NCI-H1436 treated with DMSO at 0.1 percent for 48 hours (cell line): Measurements from ENCODE around the gene GNG13.
"Not testable (repeated sequence)": the region's sequence is repeated elsewhere in the genome, so short reads cannot be mapped to it uniquely, and the experiment has no call there.

ENCODE experiments used
- DNase-seq: peaks from one replicate; lab custom pipeline; 2025; lab: John Stamatoyannopoulos, UW

GNG13 gene

DNA sequence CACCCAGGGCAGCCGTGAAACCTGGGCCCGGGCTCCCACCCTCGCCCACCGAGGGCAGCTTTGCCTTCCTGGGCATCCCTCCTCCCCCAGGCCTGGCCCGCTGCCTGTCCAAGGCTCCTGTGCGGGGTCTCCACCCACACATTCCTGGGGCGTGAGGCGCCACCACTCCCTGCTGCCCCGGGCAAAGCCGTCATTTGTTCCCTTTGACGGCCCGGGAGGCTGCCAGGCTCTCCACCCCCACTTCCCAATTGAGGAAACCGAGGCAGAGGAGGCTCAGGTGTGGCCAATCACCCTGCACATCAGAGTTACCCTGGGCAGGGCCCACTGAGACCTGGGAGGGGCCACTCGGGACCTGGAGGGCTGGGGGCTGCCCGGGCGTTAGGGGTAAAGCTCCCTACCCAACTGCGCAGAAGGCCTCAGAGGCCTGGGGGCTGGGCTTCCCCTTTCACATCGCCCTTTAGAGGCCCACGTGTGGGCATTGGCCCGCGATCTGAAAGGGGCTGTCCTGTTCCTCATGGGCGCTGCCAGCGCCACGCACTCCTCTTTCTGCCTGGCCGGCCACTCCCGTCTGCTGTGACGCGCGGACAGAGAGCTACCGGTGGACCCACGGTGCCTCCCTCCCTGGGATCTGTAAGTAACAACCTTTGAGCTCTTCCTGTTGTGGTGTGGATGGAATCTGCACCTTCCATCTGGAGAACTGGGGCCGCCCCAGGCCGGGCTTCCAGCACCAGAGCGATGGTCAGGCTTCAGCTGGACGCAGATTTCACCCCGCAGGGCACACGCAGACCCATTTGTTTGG, 39.8 kb downstream of the GNG13 start, which contains the start of gene MSLN:
Gene MSLN (plus strand): TSS at position 190 of the 799 bp plus-strand sequence. CDS start 1,947 bp downstream, outside the sequence.
- no peak for DNase-seq

DNA sequence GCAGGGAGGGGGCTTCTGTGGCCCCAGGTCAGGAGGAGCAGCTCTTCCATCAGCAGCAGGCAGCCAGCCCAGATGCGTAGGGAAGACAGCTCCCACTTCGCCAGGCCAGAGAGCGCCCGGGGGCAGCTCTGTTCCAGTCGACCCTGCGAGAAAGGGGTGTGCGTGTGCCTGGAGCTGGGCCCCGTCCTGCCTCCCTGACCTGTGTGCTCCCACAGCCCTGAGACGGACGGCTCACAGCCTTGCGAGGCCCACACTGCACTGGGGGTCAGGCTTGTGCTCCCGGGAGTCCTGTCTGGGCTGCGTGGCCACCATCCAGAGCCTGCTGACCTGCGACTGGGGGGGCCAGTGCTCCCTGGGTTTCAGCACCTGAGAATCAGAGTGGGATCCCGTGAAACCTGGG, 40.5 kb downstream of the GNG13 start:
- DNase-seq, result no peak

DNA sequence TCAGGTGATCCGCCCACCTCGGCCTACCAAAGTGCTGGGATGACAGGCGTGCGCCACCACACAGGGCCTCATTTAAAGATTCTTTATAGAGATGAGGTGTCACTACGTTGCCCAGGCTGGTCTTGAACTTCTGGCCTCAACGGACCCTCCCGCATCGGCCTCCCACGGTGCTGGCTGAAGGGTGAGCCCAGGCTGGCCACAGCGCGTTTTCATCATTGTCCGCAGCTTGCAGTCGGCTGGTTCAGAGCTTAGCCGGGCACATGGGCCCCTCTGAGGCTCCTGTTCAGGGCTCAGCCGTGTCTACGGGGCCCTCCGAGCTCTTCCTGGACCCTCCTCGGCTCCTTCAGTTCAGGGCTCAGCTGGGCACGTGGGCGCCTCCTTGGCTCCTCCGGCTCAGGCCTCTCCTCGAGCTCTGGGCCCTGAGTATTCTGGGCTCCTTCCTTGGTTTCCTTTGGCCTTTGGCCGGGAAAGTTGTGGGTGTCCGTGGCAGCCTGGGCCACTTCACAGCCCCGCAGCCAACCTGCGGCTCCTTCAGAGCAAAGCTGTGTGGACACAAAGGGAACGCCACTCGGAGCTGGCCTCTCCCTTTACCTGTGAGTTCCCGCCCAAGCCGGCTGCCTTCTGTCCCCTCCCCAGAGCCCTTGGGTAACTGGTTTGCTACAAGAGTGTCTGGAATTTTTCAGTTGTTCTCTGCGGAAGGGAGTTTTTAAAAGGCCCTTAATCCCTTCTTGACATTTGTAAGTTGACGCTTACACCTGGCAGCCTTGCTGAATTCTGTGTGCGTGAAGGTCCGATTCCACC, 41.2 kb downstream of the GNG13 start:
- DNase-seq, result no peak

DNA sequence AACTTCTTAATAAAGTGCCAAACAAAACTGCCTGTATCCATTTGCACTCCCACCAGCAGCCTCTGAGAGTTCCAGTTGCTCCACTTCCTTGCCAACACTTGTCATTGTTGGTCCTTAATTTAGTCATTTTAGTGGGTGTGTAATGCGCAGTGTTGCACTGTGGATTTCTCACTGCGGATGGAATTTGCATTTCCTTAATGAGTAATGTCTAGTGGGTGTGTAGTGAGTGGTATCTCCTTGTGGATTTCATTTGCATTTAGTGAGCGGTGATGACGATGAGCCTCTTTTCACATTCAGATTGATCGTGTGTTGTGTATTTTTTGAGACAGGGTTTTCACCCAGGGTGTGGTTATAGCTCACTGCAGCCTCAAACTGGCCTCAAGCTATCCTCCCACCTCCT, 44.1 kb downstream of the GNG13 start:
- DNase-seq, result no peak

DNA sequence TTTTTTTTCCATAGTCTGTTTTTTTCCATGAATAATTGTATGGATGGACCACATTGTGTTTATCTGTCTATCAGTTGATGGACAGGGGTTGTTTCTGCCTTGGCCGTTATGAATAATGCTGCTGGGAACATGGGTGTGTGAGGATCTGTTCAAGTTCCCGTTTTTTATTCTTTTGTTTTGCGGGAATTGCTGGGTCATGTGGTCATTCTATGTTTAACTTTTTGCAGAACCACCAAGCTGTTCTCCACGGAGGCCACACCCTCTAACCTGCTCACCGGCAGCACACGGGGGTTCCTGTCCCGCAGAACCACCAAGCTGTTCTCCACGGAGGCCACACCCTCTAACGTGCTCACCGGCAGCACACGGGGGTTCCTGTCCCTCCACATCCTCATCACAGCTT, 45.9 kb downstream of the GNG13 start:
- no peak for DNase-seq

DNA sequence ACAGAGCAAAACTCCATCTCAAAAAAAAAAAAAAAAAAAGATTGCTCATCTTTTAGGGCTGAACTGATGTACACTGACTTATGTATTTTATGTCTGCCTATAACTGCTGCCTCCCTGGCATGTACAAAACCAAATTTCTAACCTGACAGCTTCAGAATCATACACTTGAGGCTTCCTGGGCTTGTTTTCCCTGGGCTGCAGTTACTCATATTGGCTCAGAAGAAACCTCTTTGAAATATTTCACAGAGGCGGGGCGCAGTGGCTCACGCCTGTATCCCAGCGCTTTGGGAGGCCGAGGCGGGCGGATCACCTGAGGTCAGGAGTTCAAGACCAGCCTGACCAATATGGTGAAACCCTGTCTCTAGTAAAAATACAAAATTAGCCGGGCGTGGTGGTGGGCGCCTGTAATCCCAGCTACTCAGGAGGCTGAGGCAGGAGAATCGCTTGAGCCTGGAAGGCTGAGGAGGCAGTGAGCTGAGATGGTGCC, 46.4 kb downstream of the GNG13 start:
- not testable (repeated sequence) for DNase-seq

DNA sequence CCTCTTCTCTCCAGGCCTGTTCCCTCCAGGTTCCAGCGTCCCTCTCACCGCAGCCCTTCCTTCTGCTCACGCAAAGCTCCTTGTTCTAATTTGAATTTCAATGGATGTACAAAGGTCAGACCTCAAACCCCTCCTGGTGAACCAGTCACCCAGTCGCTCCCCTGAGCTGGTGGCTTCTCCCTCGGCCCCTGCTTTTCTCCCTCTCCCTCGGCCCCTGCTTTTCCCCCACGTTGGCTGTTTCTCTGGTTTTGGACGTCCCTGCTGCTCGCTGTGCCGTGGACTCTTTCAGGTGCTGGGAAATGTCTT, 48.6 kb downstream of the GNG13 start:
- DNase-seq, result no peak

DNA sequence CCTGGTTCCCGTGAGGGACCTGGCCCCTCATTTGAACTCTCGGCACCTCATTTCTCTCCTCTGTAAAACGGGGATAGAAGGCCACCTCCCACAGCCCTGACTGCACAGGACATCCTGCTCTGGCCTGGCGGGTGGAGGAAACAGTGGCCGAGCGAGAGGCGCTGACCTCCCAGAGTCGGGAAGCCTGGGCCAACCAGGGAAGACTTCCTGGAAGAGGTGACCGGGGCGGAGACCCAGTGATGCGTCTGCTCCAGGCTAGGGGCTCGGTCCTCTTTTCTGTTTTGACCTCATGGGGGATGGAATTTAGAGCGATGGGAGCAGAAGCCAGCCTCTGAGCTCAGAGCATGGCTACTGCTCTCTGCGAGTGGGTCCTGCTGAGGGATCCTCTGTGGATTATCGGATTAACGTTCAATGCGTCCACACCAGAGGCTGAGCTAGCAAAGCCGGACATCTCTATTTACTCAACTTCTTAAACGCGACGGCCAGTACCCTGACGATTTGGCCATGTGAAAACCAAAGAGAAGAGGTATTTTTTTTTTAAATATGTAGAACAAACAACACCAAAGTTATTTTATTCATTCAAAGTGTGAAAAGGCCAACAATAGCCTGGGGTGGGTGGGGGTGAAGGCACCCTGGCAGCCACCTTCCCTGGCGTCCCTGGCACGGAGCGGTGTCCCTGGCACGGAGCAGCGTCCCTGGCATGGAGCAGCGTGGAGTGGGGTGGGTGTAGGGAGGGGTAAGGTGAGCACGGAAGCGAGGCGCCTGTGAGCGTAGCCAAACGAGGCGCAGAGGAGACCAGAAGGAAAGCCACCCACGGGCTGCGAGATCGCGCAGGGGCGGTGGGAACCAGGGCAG, 49.2 kb downstream of the GNG13 start:
- no peak for DNase-seq

DNA sequence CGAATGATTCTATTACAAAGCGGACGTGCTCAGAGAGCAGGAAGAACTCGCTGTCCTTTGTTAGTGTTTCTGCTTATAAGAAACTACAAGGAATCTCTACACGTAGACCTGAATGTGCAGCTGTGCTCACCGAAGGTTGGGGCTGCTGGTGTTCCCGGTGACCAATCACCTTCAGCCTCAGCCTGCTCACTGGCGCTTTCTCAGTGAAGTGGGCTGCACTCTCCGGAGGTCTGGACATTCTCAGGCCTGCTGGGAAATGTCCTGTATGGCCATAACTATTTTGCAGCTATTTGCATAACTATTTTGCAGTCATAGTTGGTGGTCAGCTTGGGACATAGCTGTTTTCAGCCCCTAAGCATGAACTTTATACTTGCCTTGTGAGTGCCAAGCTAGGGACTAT, 50.0 kb downstream of the GNG13 start:
- DNase-seq, result no peak

DNA sequence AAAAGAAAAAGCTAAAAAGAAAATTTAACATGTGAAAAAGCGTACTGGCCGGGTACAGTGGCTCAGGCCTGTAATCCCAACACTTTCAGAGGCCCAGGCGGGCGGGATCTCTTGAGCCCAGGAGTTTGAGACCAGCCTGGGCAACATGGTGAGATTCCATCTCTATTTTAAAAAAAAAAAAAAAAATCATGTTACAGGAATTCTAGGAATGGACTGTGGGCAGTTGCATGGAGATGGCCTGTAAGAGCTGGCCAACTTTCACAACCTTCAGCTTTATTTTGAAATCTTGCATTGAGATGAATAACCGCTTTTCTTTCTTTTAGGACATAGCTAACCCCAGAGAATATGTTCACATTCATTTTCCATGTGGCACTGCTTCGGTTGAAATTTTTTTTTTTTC, 51.5 kb downstream of the GNG13 start:
- DNase-seq, result no peak
